PC-3 (cell line): ENCODE measurements around the gene COQ8A. TPM values are rescaled to one million over a fixed set of nuclear protein-coding genes. Genes with fewer than 3 reads are reported as not detected.

Source experiments
- ATAC-seq: fragments of 200-7000 bp; cut with Tn5 transposase; 2 replicates; pipeline ENCODE4 v1.9.1; 2020; ENCODE audit warnings: mild to moderate bottlenecking, moderate library complexity
- BruUV-seq: library from RNA; stranded (reverse); fragments of 400-500 nt; replicated peaks from 2 replicates; lab custom pipeline; 2021; lab: Mats Ljungman, UMichigan
- CTCF ChIA-PET: fragments of 300-600 bp; sonication (Branson Sonifier 250); formaldehyde crosslinking; loops from one replicate; lab custom pipeline; 2022; ENCODE audit warnings: antibody characterized with exemption; lab: Charles Lee
- POLR2A ChIA-PET: fragments of 300-600 bp; sonication (Branson Sonifier 250); formaldehyde crosslinking; loops from one replicate; lab custom pipeline; 2022; ENCODE audit warnings: antibody characterized with exemption; ENCODE audit not compliant: unreplicated experiment; lab: Charles Lee
- DNase-seq: peaks from one replicate; pipeline ENCODE4 v3.0.0-alpha.2; 2015
- H2AFZ ChIP-seq: fragments of 300-600 bp; sonication (generic); 2 replicates; pipeline ENCODE4 v1.6.0; 2016; ENCODE audit warnings: antibody characterized with exemption, low read length
- H3F3A ChIP-seq: fragments of 300-600 bp; sonication (generic); one replicate; pipeline ENCODE4 v1.6.0; 2017; ENCODE audit warnings: antibody characterized with exemption, low read length, control low read depth, mild to moderate bottlenecking; ENCODE audit not compliant: unreplicated experiment
- H3K27ac ChIP-seq: fragments of 300-600 bp; sonication (generic); 2 replicates; pipeline ENCODE4 v1.5.1; 2016; ENCODE audit warnings: mild to moderate bottlenecking, low read length
- H3K27me3 ChIP-seq: fragments of 300-600 bp; sonication (generic); 2 replicates; pipeline ENCODE4 v1.6.1; 2016; ENCODE audit warnings: low read length, mixed read lengths
- H3K36me3 ChIP-seq: fragments of 300-600 bp; sonication (generic); 2 replicates; pipeline ENCODE4 v1.6.1; 2016; ENCODE audit warnings: low read depth, mixed run types, low read length, mixed read lengths
- H3K4me1 ChIP-seq: fragments of 300-600 bp; sonication (generic); 2 replicates; pipeline ENCODE4 v1.5.1; 2016; ENCODE audit warnings: low read length; ENCODE audit not compliant: insufficient read depth
- H3K4me2 ChIP-seq: fragments of 300-600 bp; sonication (generic); 2 replicates; pipeline ENCODE4 v1.6.0; 2016; ENCODE audit warnings: low read length
- H3K4me3 ChIP-seq: fragments of 300-600 bp; sonication (generic); 2 replicates; pipeline ENCODE4 v1.5.1; 2016; ENCODE audit warnings: mild to moderate bottlenecking, low read length, mixed read lengths
- H3K79me2 ChIP-seq: fragments of 300-600 bp; sonication (generic); 2 replicates; pipeline ENCODE4 v1.6.1; 2017; ENCODE audit warnings: low read length, mixed read lengths
- H3K9ac ChIP-seq: fragments of 300-600 bp; sonication (generic); 2 replicates; pipeline ENCODE4 v1.6.0; 2016; ENCODE audit warnings: mild to moderate bottlenecking, low read length
- H3K9me2 ChIP-seq: fragments of 300-600 bp; sonication (generic); replicated peaks from 2 replicates; pipeline ENCODE4 v1.6.1; 2016; ENCODE audit warnings: mixed run types, low read length, mixed read lengths
- H3K9me3 ChIP-seq: fragments of 300-600 bp; sonication (generic); 2 replicates; pipeline ENCODE4 v1.6.1; 2016; ENCODE audit warnings: low read length, mixed read lengths
- H4K20me1 ChIP-seq: fragments of 300-600 bp; sonication (generic); 2 replicates; pipeline ENCODE4 v1.6.1; 2016; ENCODE audit warnings: low read length, mixed read lengths
- EZH2 ChIP-seq: fragments of 300-600 bp; sonication (generic); IDR thresholded peaks from one replicate; pipeline ENCODE4 v1.6.1; 2017; ENCODE audit warnings: antibody characterized with exemption, mild to moderate bottlenecking, low read length; ENCODE audit not compliant: unreplicated experiment
- EZH2phosphoT487 ChIP-seq: fragments of 300-600 bp; sonication (generic); IDR thresholded peaks from 2 replicates; pipeline ENCODE4 v1.6.1; 2018; ENCODE audit warnings: mild to moderate bottlenecking, antibody characterized with exemption, low read length, borderline replicate concordance
- intact Hi-C: fragments of 100-400 bp; cut with micrococcal nuclease; formaldehyde crosslinking; loops from 2 replicates; pipeline ENCODE4 v1.9.0; 2023
- total RNA-seq: library from RNA; depleted of rRNA; stranded (reverse); fragments of >200 nt; gene quantifications from 2 replicates; pipeline ENCODE4 v1.2.3, GENCODE V29; 2014
- TF ChIP-seq, protein P1 (sequence below): fragments of 300-600 bp; sonication (generic); conservative IDR thresholded peaks from 2 replicates; pipeline ENCODE4 v1.5.1; 2017; ENCODE audit warnings: antibody characterized with exemption, low read depth, mild to moderate bottlenecking, low read length

COQ8A gene
- total RNA-seq, 1 experiment from 2014 or later: 67.0 TPM

DNA sequence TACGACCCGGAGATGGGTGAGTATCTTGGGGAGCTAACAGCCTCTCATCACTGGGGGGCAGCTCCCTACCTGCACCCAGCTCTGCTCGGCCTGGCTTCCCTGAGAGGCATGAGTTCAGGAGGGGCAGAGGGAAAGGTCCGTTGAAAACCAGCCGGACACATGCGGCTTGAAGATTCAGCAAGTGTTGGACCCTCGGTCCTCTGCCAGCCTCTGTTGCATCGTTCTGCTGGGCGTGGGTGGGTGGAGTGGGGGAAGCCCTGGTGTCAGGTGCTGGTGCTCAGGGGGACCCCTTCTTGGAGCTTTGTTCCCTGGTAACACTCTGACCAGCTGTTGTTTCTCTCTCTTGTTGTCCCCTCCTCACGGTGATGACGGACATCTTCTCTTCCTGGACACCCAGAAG is 48.7 kb upstream of the COQ8A start:
- no peak overlapping the region for H3K27ac ChIP-seq
- H3K4me1 ChIP-seq: no peaks in the 10 kb centered on the region
- no peaks in the 10 kb centered on the region for H4K20me1 ChIP-seq
- DNase-seq (no peak), ATAC-seq (no peak)
- peaks cover 32% of the 10 kb centered on the region for H3K36me3 ChIP-seq
- H3K4me3 ChIP-seq: no peak overlapping the region
- no peak overlapping the region for H3K4me2 ChIP-seq
- TF ChIP-seq EZH2: no peak
- no peak for TF ChIP-seq EZH2phosphoT487
- TF ChIP-seq, protein P1, sequence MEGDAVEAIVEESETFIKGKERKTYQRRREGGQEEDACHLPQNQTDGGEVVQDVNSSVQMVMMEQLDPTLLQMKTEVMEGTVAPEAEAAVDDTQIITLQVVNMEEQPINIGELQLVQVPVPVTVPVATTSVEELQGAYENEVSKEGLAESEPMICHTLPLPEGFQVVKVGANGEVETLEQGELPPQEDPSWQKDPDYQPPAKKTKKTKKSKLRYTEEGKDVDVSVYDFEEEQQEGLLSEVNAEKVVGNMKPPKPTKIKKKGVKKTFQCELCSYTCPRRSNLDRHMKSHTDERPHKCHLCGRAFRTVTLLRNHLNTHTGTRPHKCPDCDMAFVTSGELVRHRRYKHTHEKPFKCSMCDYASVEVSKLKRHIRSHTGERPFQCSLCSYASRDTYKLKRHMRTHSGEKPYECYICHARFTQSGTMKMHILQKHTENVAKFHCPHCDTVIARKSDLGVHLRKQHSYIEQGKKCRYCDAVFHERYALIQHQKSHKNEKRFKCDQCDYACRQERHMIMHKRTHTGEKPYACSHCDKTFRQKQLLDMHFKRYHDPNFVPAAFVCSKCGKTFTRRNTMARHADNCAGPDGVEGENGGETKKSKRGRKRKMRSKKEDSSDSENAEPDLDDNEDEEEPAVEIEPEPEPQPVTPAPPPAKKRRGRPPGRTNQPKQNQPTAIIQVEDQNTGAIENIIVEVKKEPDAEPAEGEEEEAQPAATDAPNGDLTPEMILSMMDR: no peak
- H2AFZ ChIP-seq: no peak overlapping the region
- CTCF ChIA-PET: no interaction called here
- no peak overlapping the region for H3K9ac ChIP-seq
- intact Hi-C loops: no loop called here
- no peaks in the 10 kb centered on the region for H3K9me3 ChIP-seq
- H3K27me3 ChIP-seq: no peaks in the 10 kb centered on the region
- H3K9me2 ChIP-seq: no peaks in the 10 kb centered on the region
- H3K79me2 ChIP-seq: no peaks in the 10 kb centered on the region
- no peaks in the 10 kb centered on the region for H3F3A ChIP-seq
- no TSS peak for BruUV-seq
- POLR2A ChIA-PET: no interaction called here

DNA sequence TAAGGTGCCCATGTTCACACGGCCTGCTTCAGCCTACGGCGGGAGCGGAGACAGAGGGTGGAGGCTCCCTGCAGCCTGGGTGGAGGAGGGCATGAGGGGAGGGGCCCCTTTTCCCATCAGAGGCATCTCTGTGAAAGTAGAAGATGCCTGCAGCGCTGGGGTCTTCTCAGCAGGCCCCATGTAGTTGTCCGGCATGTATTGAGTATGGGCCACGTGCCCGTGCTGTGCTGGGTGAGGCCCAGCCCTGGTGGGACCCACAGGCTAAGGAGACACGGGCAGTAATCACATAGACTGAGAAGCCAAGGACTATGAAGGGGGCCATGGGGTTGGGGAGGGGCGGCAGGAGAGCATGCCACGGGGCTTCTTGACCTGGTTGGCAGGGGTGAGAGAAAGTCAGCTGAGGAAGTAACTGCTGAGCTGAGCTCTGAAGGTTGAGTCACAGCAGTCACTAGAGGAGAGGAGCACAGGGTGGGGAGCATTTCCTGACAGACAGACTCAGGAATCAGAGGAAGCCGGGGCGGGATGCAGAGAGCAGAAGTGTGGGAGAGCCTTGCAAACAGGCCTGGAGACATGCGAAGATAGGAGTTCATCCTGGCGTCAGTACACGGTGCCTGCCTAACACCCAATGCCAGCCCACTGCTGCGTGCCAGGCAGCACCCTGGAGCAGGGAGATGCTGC is 48.1 kb upstream of the COQ8A start:
- CTCF ChIA-PET: interaction anchor here (0.6 kb wide), 1 partner anchor 9 kb away, joined by 3 read pairs; no protein-coding TSS in a partner anchor

More for the DNA sequence above, 48.1 kb upstream of the COQ8A start:
- Histone ChIP-seq H3K27ac (no peak overlapping the region), H3K27me3 (no peaks in the 10 kb centered on the region), H3K4me2 (no peak overlapping the region), H4K20me1 (no peaks in the 10 kb centered on the region), H3K36me3 (peaks cover 32% of the 10 kb centered on the region), H2AFZ (no peak overlapping the region), H3K79me2 (no peaks in the 10 kb centered on the region), H3K4me3 (no peak overlapping the region), H3K9me3 (no peaks in the 10 kb centered on the region), H3K9ac (no peak overlapping the region), H3F3A (no peaks in the 10 kb centered on the region), H3K4me1 (no peaks in the 10 kb centered on the region), H3K9me2 (no peaks in the 10 kb centered on the region)
- BruUV-seq: no TSS peak
- no peak for DNase-seq
- intact Hi-C loops: no loop called here
- TF ChIP-seq EZH2phosphoT487 (no peak), EZH2 (no peak)
- TF ChIP-seq, protein P1: no peak
- peak; percentile 27 for ATAC-seq
- POLR2A ChIA-PET: interaction anchor here (0.6 kb wide), 1 partner anchor 427 kb away, joined by 13 read pairs; no protein-coding TSS in a partner anchor
